Suprapubic skin (tissue), 4 donors: ENCODE results near the gene TXLNG. TPM values are rescaled to one million over a fixed set of nuclear protein-coding genes. Genes with fewer than 3 reads are reported as not detected.

Experiments used
- DNase-seq, 2 donors: peaks; one replicate each; pipeline ENCODE4 v3.0.0-alpha.2; 2019; ENCODE audit warnings: low spot score in 2 of 2
- H3K27ac ChIP-seq: fragments of 200-600 bp; sonication (generic); one replicate; pipeline ENCODE4 v1.5.1; 2019
- H3K27me3 ChIP-seq: fragments of 200-600 bp; sonication (generic); one replicate; pipeline ENCODE4 v1.5.1; 2019
- H3K36me3 ChIP-seq: fragments of 200-600 bp; sonication (generic); one replicate; pipeline ENCODE4 v1.5.1; 2019
- H3K4me1 ChIP-seq: fragments of 200-600 bp; sonication (generic); one replicate; pipeline ENCODE4 v1.5.1; 2019
- H3K4me3 ChIP-seq: fragments of 200-600 bp; sonication (generic); one replicate; pipeline ENCODE4 v1.5.1; 2019; ENCODE audit warnings: mild to moderate bottlenecking
- H3K9me3 ChIP-seq: fragments of 200-600 bp; sonication (generic); one replicate; pipeline ENCODE4 v1.5.1; 2019
- CTCF ChIP-seq, 2 donors: fragments of 200-600 bp in 1 of 2; fragments of 450-650 bp in 1 of 2; sonication (generic) in 1 of 2; IDR thresholded peaks; one replicate each; pipeline ENCODE4 v1.5.1; 2016 to 2019; ENCODE audit warnings: antibody characterized with exemption in 2 of 2, mild to moderate bottlenecking in 1 of 2, moderate library complexity in 1 of 2
- EP300 ChIP-seq: sonication (generic); formaldehyde crosslinking; IDR thresholded peaks from one replicate; pipeline ENCODE4 v1.6.1; 2017; ENCODE audit warnings: antibody characterized with exemption
- POLR2A ChIP-seq, 2 donors: fragments of 450-650 bp; IDR thresholded peaks; one replicate each; pipeline ENCODE4 v1.6.1; 2017; ENCODE audit warnings: antibody characterized with exemption in 2 of 2, mild to moderate bottlenecking in 2 of 2, moderate library complexity in 2 of 2
- POLR2AphosphoS5 ChIP-seq, 3 donors: sonication (generic); formaldehyde crosslinking; IDR thresholded peaks; one replicate each; pipeline ENCODE4 v1.6.1; 2017; ENCODE audit warnings: antibody characterized with exemption in 3 of 3
- WGBS: methylation state at CpG from one replicate; pipeline ENCODE4 v1.1.5; 2018; 5-methylcytosine and 5-hydroxymethylcytosine counted together
- total RNA-seq, 4 donors: library from RNA; depleted of rRNA; stranded (reverse); fragments of >200 nt; gene quantifications; one replicate each; pipeline ENCODE4 v1.1.0, GENCODE V29; 2016

TXLNG gene
- total RNA-seq, 4 donors from 2014 or later = 8.6 to 15.5 (median 14.5) TPM

GRCh38 chrX:16797358-16797757 lies 11.1 kb downstream of the TXLNG start:
- TF ChIP-seq POLR2A (IDR thresholded peaks at IDR 0.05) = no peak
- TF ChIP-seq POLR2AphosphoS5 (IDR thresholded peaks at IDR 0.05) = no peak
- TF ChIP-seq CTCF (IDR thresholded peaks at IDR 0.05) = no peak
- TF ChIP-seq EP300 = no peak
- Histone ChIP-seq H3K4me1 (no peaks in the 10 kb centered on the region), H3K27me3 (no peaks in the 10 kb centered on the region), H3K36me3 (no peaks in the 10 kb centered on the region), H3K4me3 (no peak overlapping the region), H3K9me3 (no peaks in the 10 kb centered on the region), H3K27ac (no peak overlapping the region)
- WGBS = 76% methylated on average over 5 of the region's 5 CpGs
- DNase-seq = no peak

- DNase-seq = no peak
- WGBS = 85% methylated on average over 4 of the region's 4 CpGs
- H3K4me1 ChIP-seq = no peaks in the 10 kb centered on the region
- no peaks in the 10 kb centered on the region for H3K9me3 ChIP-seq
- H3K27me3 ChIP-seq = no peaks in the 10 kb centered on the region
- TF ChIP-seq EP300 (no peak), POLR2AphosphoS5 (IDR thresholded peaks at IDR 0.05) (no peak), CTCF (IDR thresholded peaks at IDR 0.05) (no peak), POLR2A (IDR thresholded peaks at IDR 0.05) (no peak)
- H3K36me3 ChIP-seq = no peaks in the 10 kb centered on the region
- no peak overlapping the region for H3K4me3 ChIP-seq
- no peak overlapping the region for H3K27ac ChIP-seq
Measured at GRCh38 chrX:16797841-16798240, 11.6 kb downstream of the TXLNG start.

- no peaks in the 10 kb centered on the region for H3K36me3 ChIP-seq
- 92% methylated on average over 7 of the region's 8 CpGs for WGBS
- H3K27ac ChIP-seq = no peak overlapping the region
- H3K4me1 ChIP-seq = peaks cover 3% of the 10 kb centered on the region
- TF ChIP-seq POLR2A (IDR thresholded peaks at IDR 0.05) = no peak
- no peak overlapping the region for H3K4me3 ChIP-seq
- H3K27me3 ChIP-seq = no peaks in the 10 kb centered on the region
- no peaks in the 10 kb centered on the region for H3K9me3 ChIP-seq
- no peak for DNase-seq
Measured at GRCh38 chrX:16804923-16805464, 18.7 kb downstream of the TXLNG start.

GRCh38 chrX:16807548-16807947 lies 21.3 kb downstream of the TXLNG start:
- H3K4me3 ChIP-seq = no peak overlapping the region

GRCh38 chrX:16807976-16808542 lies 21.8 kb downstream of the TXLNG start:
- Histone ChIP-seq H3K36me3 (no peaks in the 10 kb centered on the region), H3K4me1 (peaks cover 3% of the 10 kb centered on the region), H3K27ac (no peak overlapping the region), H3K9me3 (no peaks in the 10 kb centered on the region), H3K4me3 (no peak overlapping the region), H3K27me3 (no peaks in the 10 kb centered on the region)
- DNase-seq = no peak
- WGBS = 45% methylated on average over 4 of the region's 4 CpGs
- TF ChIP-seq EP300 (no peak), POLR2AphosphoS5 (IDR thresholded peaks at IDR 0.05) (no peak), CTCF (IDR thresholded peaks at IDR 0.05) (no peak), POLR2A (IDR thresholded peaks at IDR 0.05) (no peak)

More at GRCh38 chrX:16807548-16807947, 21.3 kb downstream of the TXLNG start:
- no peaks in the 10 kb centered on the region for H3K36me3 ChIP-seq
- H3K27me3 ChIP-seq = no peaks in the 10 kb centered on the region
- no peak overlapping the region for H3K27ac ChIP-seq
- no peaks in the 10 kb centered on the region for H3K9me3 ChIP-seq
- no peak for TF ChIP-seq EP300
- H3K4me1 ChIP-seq = peaks cover 3% of the 10 kb centered on the region
- DNase-seq = no peak

GRCh38 chrX:16814597-16814996 lies 28.3 kb downstream of the TXLNG start:
- 89% methylated on average over 1 of the region's 1 CpG for WGBS
- no peak for TF ChIP-seq POLR2AphosphoS5 (IDR thresholded peaks at IDR 0.05)
- TF ChIP-seq CTCF (IDR thresholded peaks at IDR 0.05) = no peak
- no peak for TF ChIP-seq POLR2A (IDR thresholded peaks at IDR 0.05)
- TF ChIP-seq EP300 = no peak

More at GRCh38 chrX:16814597-16814996, 28.3 kb downstream of the TXLNG start:
- DNase-seq = no peak
- Histone ChIP-seq H3K36me3 (no peaks in the 10 kb centered on the region), H3K27ac (no peak overlapping the region), H3K4me1 (no peaks in the 10 kb centered on the region), H3K9me3 (no peaks in the 10 kb centered on the region), H3K4me3 (no peak overlapping the region), H3K27me3 (no peaks in the 10 kb centered on the region)
